ENCODE results near the gene RBBP4. TPM values are rescaled to one million over a fixed set of nuclear protein-coding genes. Genes with fewer than 3 reads are reported as not detected.
"Not testable (repeated sequence)": the region's sequence is repeated elsewhere in the genome, so short reads cannot be mapped to it uniquely, and the experiment has no call there.

RBBP4 gene
- total and polyA plus RNA-seq, 7 experiments from 2014 or later = 130 to 280 (median 165) TPM

GRCh38 chr1:32623775-32624174, 27.2 kb upstream of the RBBP4 start:
- Histone ChIP-seq H3K27ac (ENCODE audit: low read depth, low read length) (no peak overlapping the region), H3K27me3 (ENCODE audit: control insufficient read depth in 2 of 2, insufficient read depth in 2 of 2, low read length in 2 of 2) (no peaks in the 10 kb centered on the region), H3K9me3 (ENCODE audit: control insufficient read depth in 2 of 3, low read length in 3 of 3) (no peaks in the 10 kb centered on the region), H3K4me3 (ENCODE audit: low read length) (no peak overlapping the region), H3K36me3 (ENCODE audit: control insufficient read depth in 2 of 3, insufficient read depth in 3 of 3, low read length in 3 of 3) (peaks cover 0 to 4% (median 3%) of the 10 kb centered on the region in 3 experiments), H3K4me1 (ENCODE audit: control insufficient read depth in 2 of 2, insufficient read depth in 2 of 2, low read length in 2 of 2) (peaks cover 0 to 23% of the 10 kb centered on the region in 2 donors)
- H3K27ac Mint-ChIP-seq = peak overlapping the region in 7 of 9 donors; percentile 16 to 74 (median 51)
- peaks cover 15 to 40% (median 33%) of the 10 kb centered on the region in 5 donors for H3K36me3 Mint-ChIP-seq
- CTCF ChIA-PET = no interaction called here
- no peaks in the 10 kb centered on the region for H3K27me3 Mint-ChIP-seq
- peak overlapping the region in 1 of 10 donors; percentile 28 for H3K4me3 Mint-ChIP-seq
- ATAC-seq (no peak), DNase-seq (peak in 1 of 9 donors; percentile 30)
- H3K4me1 Mint-ChIP-seq = peaks cover 22 to 32% (median 26%) of the 10 kb centered on the region in 7 donors
- POLR2A ChIA-PET = no interaction called here
- intact Hi-C loops (cut with micrococcal nuclease) = no loop called here
- H3K9me3 Mint-ChIP-seq = peaks cover 0 to 3% (median 0%) of the 10 kb centered on the region in 11 donors

- no peak overlapping the region for H3K4me3 Mint-ChIP-seq
- H3K27ac Mint-ChIP-seq = no peak overlapping the region
- DNase-seq (no peak), ATAC-seq (no peak)
- no peaks in the 10 kb centered on the region for H3K9me3 ChIP-seq (ENCODE audit: control insufficient read depth in 2 of 3, low read length in 3 of 3)
- H3K36me3 Mint-ChIP-seq = peaks cover 15 to 40% (median 35%) of the 10 kb centered on the region in 5 donors
- no peaks in the 10 kb centered on the region for H3K27me3 Mint-ChIP-seq
- H3K27me3 ChIP-seq (ENCODE audit: control insufficient read depth in 2 of 2, insufficient read depth in 2 of 2, low read length in 2 of 2) = no peaks in the 10 kb centered on the region
- ChIA-PET POLR2A (no interaction called here), CTCF (no interaction called here)
- no peak overlapping the region for H3K4me3 ChIP-seq (ENCODE audit: low read length)
- peaks cover 0 to 3% (median 0%) of the 10 kb centered on the region in 11 donors for H3K9me3 Mint-ChIP-seq
- H3K4me1 ChIP-seq (ENCODE audit: control insufficient read depth in 2 of 2, insufficient read depth in 2 of 2, low read length in 2 of 2) = peaks cover 0 to 23% of the 10 kb centered on the region in 2 donors
- H3K36me3 ChIP-seq (ENCODE audit: control insufficient read depth in 2 of 3, insufficient read depth in 3 of 3, low read length in 3 of 3) = peaks cover 0 to 11% (median 3%) of the 10 kb centered on the region in 3 experiments
- H3K27ac ChIP-seq (ENCODE audit: low read depth, low read length) = no peak overlapping the region
- H3K4me1 Mint-ChIP-seq = peaks cover 22 to 32% (median 26%) of the 10 kb centered on the region in 7 donors
- intact Hi-C loops (cut with micrococcal nuclease) = no loop called here
Observed at GRCh38 chr1:32626176-32626575, 24.8 kb upstream of the RBBP4 start.

GRCh38 chr1:32627596-32628162, 23.3 kb upstream of the RBBP4 start:
- Mint-ChIP-seq H3K36me3 (peaks cover 13 to 31% (median 26%) of the 10 kb centered on the region in 5 donors), H3K27me3 (no peaks in the 10 kb centered on the region), H3K4me1 (peaks cover 22 to 32% (median 27%) of the 10 kb centered on the region in 7 donors), H3K27ac (peak overlapping the region in 5 of 9 donors; percentile 39 to 88 (median 55)), H3K9me3 (peaks cover 0 to 3% (median 0%) of the 10 kb centered on the region in 11 donors), H3K4me3 (peak overlapping the region in 2 of 10 donors; percentile 59 to 75)
- peaks cover 0 to 20% (median 3%) of the 10 kb centered on the region in 3 experiments for H3K36me3 ChIP-seq (ENCODE audit: control insufficient read depth in 2 of 3, insufficient read depth in 3 of 3, low read length in 3 of 3)
- ATAC-seq (peak; percentile 76), DNase-seq (no peak)
- no peak overlapping the region for H3K4me3 ChIP-seq (ENCODE audit: low read length)
- H3K27me3 ChIP-seq (ENCODE audit: control insufficient read depth in 2 of 2, insufficient read depth in 2 of 2, low read length in 2 of 2) = no peaks in the 10 kb centered on the region
- CTCF ChIA-PET = no interaction called here
- intact Hi-C loops (cut with micrococcal nuclease) = no loop called here
- no peak overlapping the region for H3K27ac ChIP-seq (ENCODE audit: low read depth, low read length)
- peaks cover 0 to 23% of the 10 kb centered on the region in 2 donors for H3K4me1 ChIP-seq (ENCODE audit: control insufficient read depth in 2 of 2, insufficient read depth in 2 of 2, low read length in 2 of 2)
- no peaks in the 10 kb centered on the region for H3K9me3 ChIP-seq (ENCODE audit: control insufficient read depth in 2 of 3, low read length in 3 of 3)
- POLR2A ChIA-PET = interaction anchor here (0.9 kb wide), 1 partner anchor 23 kb away, joined by 3 read pairs; the partner anchor contains the start of gene RBBP4

GRCh38 chr1:32630173-32630572, 20.8 kb upstream of the RBBP4 start:
- POLR2A ChIA-PET = interaction anchor here (0.7 kb wide), 1 partner anchor 73 kb away, joined by 3 read pairs; the partner anchor contains the start of gene SYNC
- peaks cover 0 to 29% (median 13%) of the 10 kb centered on the region in 5 donors for H3K36me3 Mint-ChIP-seq
- not testable (repeated sequence) for H3K27me3 Mint-ChIP-seq

GRCh38 chr1:32632829-32633228, 18.2 kb upstream of the RBBP4 start:
- no peaks in the 10 kb centered on the region for H3K27me3 Mint-ChIP-seq
- POLR2A ChIA-PET = interaction anchor here (1.2 kb wide), 1 partner anchor 11 kb away, joined by 5 read pairs; no protein-coding TSS in a partner anchor
- peaks cover 8 to 21% (median 16%) of the 10 kb centered on the region in 7 donors for H3K4me1 Mint-ChIP-seq
- H3K4me3 ChIP-seq (ENCODE audit: low read length) = no peak overlapping the region
- DNase-seq (no peak), ATAC-seq (no peak)
- no peak overlapping the region for H3K27ac ChIP-seq (ENCODE audit: low read depth, low read length)
- peaks cover 0 to 32% (median 6%) of the 10 kb centered on the region in 5 donors for H3K36me3 Mint-ChIP-seq
- peak overlapping the region in 1 of 9 donors; percentile 32 for H3K27ac Mint-ChIP-seq
- H3K36me3 ChIP-seq (ENCODE audit: control insufficient read depth in 2 of 3, insufficient read depth in 3 of 3, low read length in 3 of 3) = peaks cover 0 to 34% (median 4%) of the 10 kb centered on the region in 3 experiments
- no peaks in the 10 kb centered on the region for H3K9me3 Mint-ChIP-seq
- peaks cover 0 to 1% of the 10 kb centered on the region in 2 donors for H3K4me1 ChIP-seq (ENCODE audit: control insufficient read depth in 2 of 2, insufficient read depth in 2 of 2, low read length in 2 of 2)
- CTCF ChIA-PET = no interaction called here
- intact Hi-C loops (cut with micrococcal nuclease) = no loop called here
- H3K4me3 Mint-ChIP-seq = no peak overlapping the region
- no peaks in the 10 kb centered on the region for H3K27me3 ChIP-seq (ENCODE audit: control insufficient read depth in 2 of 2, insufficient read depth in 2 of 2, low read length in 2 of 2)
- no peaks in the 10 kb centered on the region for H3K9me3 ChIP-seq (ENCODE audit: control insufficient read depth in 2 of 3, low read length in 3 of 3)

More at GRCh38 chr1:32630173-32630572, 20.8 kb upstream of the RBBP4 start:
- H3K9me3 ChIP-seq (ENCODE audit: control insufficient read depth in 2 of 3, low read length in 3 of 3); H3K4me3 ChIP-seq (ENCODE audit: low read length); DNase-seq; H3K27ac ChIP-seq (ENCODE audit: low read depth, low read length); H3K27me3 ChIP-seq (ENCODE audit: control insufficient read depth in 2 of 2, insufficient read depth in 2 of 2, low read length in 2 of 2); CTCF ChIA-PET; H3K4me1 ChIP-seq (ENCODE audit: control insufficient read depth in 2 of 2, insufficient read depth in 2 of 2, low read length in 2 of 2); H3K27ac Mint-ChIP-seq; ATAC-seq; intact Hi-C loops (cut with micrococcal nuclease); H3K9me3 Mint-ChIP-seq; H3K4me3 Mint-ChIP-seq: not testable (repeated sequence)
- H3K4me1 Mint-ChIP-seq = peaks cover 6 to 22% (median 11%) of the 10 kb centered on the region in 7 donors
- peaks cover 0 to 34% (median 3%) of the 10 kb centered on the region in 3 experiments for H3K36me3 ChIP-seq (ENCODE audit: control insufficient read depth in 2 of 3, insufficient read depth in 3 of 3, low read length in 3 of 3)

- H3K9me3 ChIP-seq (ENCODE audit: control insufficient read depth in 2 of 3, low read length in 3 of 3) = no peaks in the 10 kb centered on the region
- H3K36me3 Mint-ChIP-seq = peaks cover 0 to 32% (median 5%) of the 10 kb centered on the region in 5 donors
- DNase-seq (no peak), ATAC-seq (no peak)
- ChIA-PET POLR2A (no interaction called here), CTCF (no interaction called here)
- H3K27me3 ChIP-seq (ENCODE audit: control insufficient read depth in 2 of 2, insufficient read depth in 2 of 2, low read length in 2 of 2) = no peaks in the 10 kb centered on the region
- no peak overlapping the region for H3K27ac ChIP-seq (ENCODE audit: low read depth, low read length)
- no peaks in the 10 kb centered on the region for H3K27me3 Mint-ChIP-seq
- peak overlapping the region in 1 of 9 donors; percentile 63 for H3K27ac Mint-ChIP-seq
- peaks cover 8 to 21% (median 16%) of the 10 kb centered on the region in 7 donors for H3K4me1 Mint-ChIP-seq
- no peak overlapping the region for H3K4me3 Mint-ChIP-seq
- H3K9me3 Mint-ChIP-seq = no peaks in the 10 kb centered on the region
- no peak overlapping the region for H3K4me3 ChIP-seq (ENCODE audit: low read length)
- peaks cover 0 to 26% (median 4%) of the 10 kb centered on the region in 3 experiments for H3K36me3 ChIP-seq (ENCODE audit: control insufficient read depth in 2 of 3, insufficient read depth in 3 of 3, low read length in 3 of 3)
- H3K4me1 ChIP-seq (ENCODE audit: control insufficient read depth in 2 of 2, insufficient read depth in 2 of 2, low read length in 2 of 2) = no peaks in the 10 kb centered on the region
- intact Hi-C loops (cut with micrococcal nuclease) = no loop called here
Observed at GRCh38 chr1:32635508-32636277, 15.3 kb upstream of the RBBP4 start.

Measured in naive thymus-derived CD4-positive, alpha-beta T cell (primary cell).